ENCODE data around the gene SLC13A4. TPM values are rescaled to one million over a fixed set of nuclear protein-coding genes. Genes with fewer than 3 reads are reported as not detected.
"Not testable (repeated sequence)": the region's sequence is repeated elsewhere in the genome, so short reads cannot be mapped to it uniquely, and the experiment has no call there.

Gene SLC13A4
- total RNA-seq, 1 donor from 2014 or later: not detected

DNA sequence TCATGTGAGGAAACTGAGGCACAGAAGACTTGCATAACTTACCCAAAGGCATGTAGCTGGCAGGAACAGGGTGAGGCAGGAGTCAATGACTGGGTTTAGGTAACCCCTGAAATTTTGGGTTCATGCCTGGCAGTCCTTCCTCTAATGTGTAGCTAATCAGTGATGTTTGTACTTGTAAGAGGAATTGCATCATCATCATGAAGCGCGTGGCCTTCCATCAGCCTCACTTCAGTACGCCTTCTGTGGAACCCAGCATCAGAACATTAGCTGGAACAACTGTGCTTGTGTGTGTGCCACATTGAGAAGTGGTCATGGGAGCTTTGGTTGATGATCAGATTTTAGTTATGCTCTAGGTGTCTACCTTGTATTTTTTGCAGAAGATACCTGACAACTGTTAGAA, 83.8 kb downstream of the SLC13A4 start:
- H3K4me1 Mint-ChIP-seq (ENCODE audit: unreplicated experiment): peaks cover 13% of the 10 kb centered on the region
- TF ChIP-seq, protein P1, sequence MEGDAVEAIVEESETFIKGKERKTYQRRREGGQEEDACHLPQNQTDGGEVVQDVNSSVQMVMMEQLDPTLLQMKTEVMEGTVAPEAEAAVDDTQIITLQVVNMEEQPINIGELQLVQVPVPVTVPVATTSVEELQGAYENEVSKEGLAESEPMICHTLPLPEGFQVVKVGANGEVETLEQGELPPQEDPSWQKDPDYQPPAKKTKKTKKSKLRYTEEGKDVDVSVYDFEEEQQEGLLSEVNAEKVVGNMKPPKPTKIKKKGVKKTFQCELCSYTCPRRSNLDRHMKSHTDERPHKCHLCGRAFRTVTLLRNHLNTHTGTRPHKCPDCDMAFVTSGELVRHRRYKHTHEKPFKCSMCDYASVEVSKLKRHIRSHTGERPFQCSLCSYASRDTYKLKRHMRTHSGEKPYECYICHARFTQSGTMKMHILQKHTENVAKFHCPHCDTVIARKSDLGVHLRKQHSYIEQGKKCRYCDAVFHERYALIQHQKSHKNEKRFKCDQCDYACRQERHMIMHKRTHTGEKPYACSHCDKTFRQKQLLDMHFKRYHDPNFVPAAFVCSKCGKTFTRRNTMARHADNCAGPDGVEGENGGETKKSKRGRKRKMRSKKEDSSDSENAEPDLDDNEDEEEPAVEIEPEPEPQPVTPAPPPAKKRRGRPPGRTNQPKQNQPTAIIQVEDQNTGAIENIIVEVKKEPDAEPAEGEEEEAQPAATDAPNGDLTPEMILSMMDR (IDR thresholded peaks at IDR 0.05; ENCODE audit: unreplicated experiment): no peak
- H3K27me3 Mint-ChIP-seq (ENCODE audit: unreplicated experiment): no peaks in the 10 kb centered on the region
- DNase-seq (ENCODE audit: low spot score): no peak
- H3K4me3 Mint-ChIP-seq (ENCODE audit: unreplicated experiment): no peak overlapping the region
- no peak overlapping the region for H3K27ac Mint-ChIP-seq (ENCODE audit: unreplicated experiment)
- H3K36me3 Mint-ChIP-seq (ENCODE audit: low read depth, unreplicated experiment): peaks cover 26% of the 10 kb centered on the region
- H3K9me3 Mint-ChIP-seq (ENCODE audit: unreplicated experiment): no peaks in the 10 kb centered on the region

DNA sequence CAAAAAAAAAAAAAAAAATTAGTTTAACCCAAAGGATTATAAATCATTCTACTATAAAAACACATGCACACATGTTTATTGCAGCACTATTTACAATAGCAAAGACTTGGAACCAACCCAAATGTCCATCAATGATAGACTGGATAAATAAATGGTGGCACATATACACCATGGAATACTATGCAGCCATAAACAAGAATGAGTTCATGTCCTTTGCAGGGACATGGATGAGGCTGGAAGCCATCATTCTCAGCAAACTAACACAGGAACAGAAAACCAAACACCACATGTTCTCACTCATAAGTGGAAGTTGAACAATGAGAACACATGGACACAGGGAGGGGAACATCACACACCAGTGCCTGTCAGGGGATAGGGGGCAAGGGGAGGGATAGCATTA, 88.3 kb downstream of the SLC13A4 start:
- H3K27ac Mint-ChIP-seq (ENCODE audit: unreplicated experiment); H3K9me3 Mint-ChIP-seq (ENCODE audit: unreplicated experiment); H3K4me1 Mint-ChIP-seq (ENCODE audit: unreplicated experiment); DNase-seq (ENCODE audit: low spot score); H3K4me3 Mint-ChIP-seq (ENCODE audit: unreplicated experiment); H3K27me3 Mint-ChIP-seq (ENCODE audit: unreplicated experiment): not testable (repeated sequence)
- H3K36me3 Mint-ChIP-seq (ENCODE audit: low read depth, unreplicated experiment): peaks cover 20% of the 10 kb centered on the region

DNA sequence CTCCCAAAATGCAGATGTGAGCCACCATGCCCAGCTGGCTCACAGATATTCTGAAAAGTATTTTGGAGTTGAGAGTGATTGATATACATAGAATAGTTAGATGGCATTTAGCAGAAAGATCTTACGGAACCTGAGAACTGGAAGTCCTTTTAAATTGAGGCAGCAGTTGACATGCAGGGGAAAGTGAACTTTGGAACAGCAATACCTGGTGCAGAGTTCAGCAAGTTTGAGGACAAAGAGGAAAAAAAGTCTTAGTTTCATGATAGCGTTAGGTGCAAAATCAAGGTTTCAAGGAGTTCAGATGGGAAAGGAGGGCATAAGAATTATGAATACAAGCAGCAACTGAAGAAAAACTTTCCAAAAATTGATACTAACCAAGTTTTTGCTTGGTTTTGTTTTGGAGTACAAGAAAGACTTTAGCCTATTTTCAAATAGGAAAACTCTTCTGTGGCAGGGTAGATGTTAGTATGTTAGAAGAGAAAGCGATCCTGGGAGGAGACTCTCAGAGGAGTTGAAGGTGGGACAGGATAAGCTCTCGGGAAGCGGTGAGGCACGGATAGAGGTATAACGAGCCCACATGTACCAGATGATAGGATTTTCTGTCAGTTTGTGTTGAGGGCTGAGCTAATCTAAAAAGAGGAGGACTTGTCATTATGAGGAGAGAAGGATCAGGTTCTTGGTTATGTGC, 93.7 kb downstream of the SLC13A4 start:
- no peak overlapping the region for H3K27ac Mint-ChIP-seq (ENCODE audit: unreplicated experiment)
- H3K4me1 Mint-ChIP-seq (ENCODE audit: unreplicated experiment): no peaks in the 10 kb centered on the region
- DNase-seq (ENCODE audit: low spot score): no peak
- H3K27me3 Mint-ChIP-seq (ENCODE audit: unreplicated experiment): no peaks in the 10 kb centered on the region
- no peaks in the 10 kb centered on the region for H3K9me3 Mint-ChIP-seq (ENCODE audit: unreplicated experiment)
- TF ChIP-seq, protein P1 (IDR thresholded peaks at IDR 0.05; ENCODE audit: unreplicated experiment): no peak
- H3K4me3 Mint-ChIP-seq (ENCODE audit: unreplicated experiment): no peak overlapping the region
- H3K36me3 Mint-ChIP-seq (ENCODE audit: low read depth, unreplicated experiment): peaks cover 12% of the 10 kb centered on the region

Other genes starting within 250 kb of the SLC13A4 start
- gene CNOT4, start 218.1 kb downstream of the SLC13A4 start, total RNA-seq (ENCODE audit: unreplicated experiment): 22.7 TPM
- gene NUP205, start 170.3 kb downstream of the SLC13A4 start, total RNA-seq (ENCODE audit: unreplicated experiment): 66.1 TPM
- 27.5 TPM for gene STMP1, start 65.7 kb downstream of the SLC13A4 start, total RNA-seq (ENCODE audit: unreplicated experiment)
- not detected for gene FAM180A, start 20.6 kb upstream of the SLC13A4 start, total RNA-seq (ENCODE audit: unreplicated experiment)
- gene MTPN, start 249.2 kb upstream of the SLC13A4 start, total RNA-seq (ENCODE audit: unreplicated experiment): 183 TPM